ENCODE measurements around the gene DNAH10. TPM values are rescaled to one million over a fixed set of nuclear protein-coding genes. Genes with fewer than 3 reads are reported as not detected.

The DNAH10 gene
- 0.25 TPM in 1 of 2 replicates, not detected in the other for total RNA-seq

GRCh38 chr12:123761841-123762714 is at the start of gene DNAH10:
Gene DNAH10 (plus strand): TSS chr12:123762301. CDS start chr12:123762337, 36 bp downstream.

GRCh38 chr12:123972457-123973401 is 210.6 kb downstream of the DNAH10 start, which contains the start of the genes CCDC92 and ZNF664:
Gene CCDC92 (minus strand): TSS chr12:123972831. CDS start chr12:123944305, 28,526 bp downstream.
Gene ZNF664 (plus strand): TSS chr12:123973215. CDS start chr12:124012145, 38,930 bp downstream.

Other genes with a start within 250 kb of the DNAH10 start
- gene RILPL1, start 228.6 kb upstream of the DNAH10 start, total RNA-seq, result 7.2 and 17.4 TPM in 2 replicates
- gene TMED2, start 177.7 kb upstream of the DNAH10 start, total RNA-seq, result 114 and 161 TPM in 2 replicates
- gene DDX55, start 160.2 kb upstream of the DNAH10 start, total RNA-seq, result 9.5 and 19.7 TPM in 2 replicates
- gene EIF2B1, start 128.6 kb upstream of the DNAH10 start, total RNA-seq, result 65.8 and 95.8 TPM in 2 replicates
- 24.5 and 39.8 TPM in 2 replicates for gene GTF2H3, start 128.5 kb upstream of the DNAH10 start, total RNA-seq
- 13.0 and 16.6 TPM in 2 replicates for gene TCTN2, start 91.2 kb upstream of the DNAH10 start, total RNA-seq
- 13.0 and 15.5 TPM in 2 replicates for gene ATP6V0A2, start 49.9 kb upstream of the DNAH10 start, total RNA-seq
- 17.9 and 25.4 TPM in 2 replicates for gene CCDC92, start 210.5 kb downstream of the DNAH10 start, total RNA-seq
- gene ZNF664, start 210.9 kb downstream of the DNAH10 start, total RNA-seq, result 34.1 and 150 TPM in 2 replicates